Measurements from ENCODE around the gene KRTAP5-10. TPM values are rescaled to one million over a fixed set of nuclear protein-coding genes. Genes with fewer than 3 reads are reported as not detected.
A peak's percentile ranks its signal among the peaks of the same experiment; 100 is the strongest.
"Not testable (repeated sequence)": the region's sequence is repeated elsewhere in the genome, so short reads cannot be mapped to it uniquely, and the experiment has no call there.

Gene KRTAP5-10
- total and polyA plus RNA-seq, 4 donors = 0.18 to 0.24 TPM; not detected in 2

GRCh38 chr11:71555508-71555907 lies 9.9 kb upstream of the KRTAP5-10 start:
- WGBS (ENCODE audit: insufficient coverage) = 96% methylated on average over 11 of the region's 11 CpGs
- Histone ChIP-seq H3K36me3 (ENCODE audit: control insufficient read depth, insufficient read depth, low read length) (no peaks in the 10 kb centered on the region), H3K4me1 (ENCODE audit: control insufficient read depth, insufficient read depth, low read length) (no peaks in the 10 kb centered on the region), H3K27ac (ENCODE audit: low read depth, low read length) (no peak overlapping the region), H3K27me3 (ENCODE audit: control insufficient read depth, insufficient read depth, low read length) (no peaks in the 10 kb centered on the region), H3K9me3 (ENCODE audit: control insufficient read depth, insufficient read depth, low read length) (no peaks in the 10 kb centered on the region), H3K4me3 (ENCODE audit: low read depth, low read length) (no peak overlapping the region)
- DNase-seq (ENCODE audit: low read depth in 4 of 6, low spot score in 6 of 6) = no peak

- 100% methylated on average over 1 of the region's 4 CpGs for WGBS (ENCODE audit: insufficient coverage)
- no peaks in the 10 kb centered on the region for H3K36me3 ChIP-seq (ENCODE audit: control insufficient read depth, insufficient read depth, low read length)
- no peak overlapping the region for H3K4me3 ChIP-seq (ENCODE audit: low read depth, low read length)
- no peak overlapping the region for H3K27ac ChIP-seq (ENCODE audit: low read depth, low read length)
- DNase-seq (ENCODE audit: low read depth in 4 of 6, low spot score in 6 of 6) = no peak
- no peaks in the 10 kb centered on the region for H3K27me3 ChIP-seq (ENCODE audit: control insufficient read depth, insufficient read depth, low read length)
- H3K4me1 ChIP-seq (ENCODE audit: control insufficient read depth, insufficient read depth, low read length) = no peaks in the 10 kb centered on the region
- H3K9me3 ChIP-seq (ENCODE audit: control insufficient read depth, insufficient read depth, low read length) = no peaks in the 10 kb centered on the region
Observed at GRCh38 chr11:71556018-71556417, 9.3 kb upstream of the KRTAP5-10 start.

DNA sequence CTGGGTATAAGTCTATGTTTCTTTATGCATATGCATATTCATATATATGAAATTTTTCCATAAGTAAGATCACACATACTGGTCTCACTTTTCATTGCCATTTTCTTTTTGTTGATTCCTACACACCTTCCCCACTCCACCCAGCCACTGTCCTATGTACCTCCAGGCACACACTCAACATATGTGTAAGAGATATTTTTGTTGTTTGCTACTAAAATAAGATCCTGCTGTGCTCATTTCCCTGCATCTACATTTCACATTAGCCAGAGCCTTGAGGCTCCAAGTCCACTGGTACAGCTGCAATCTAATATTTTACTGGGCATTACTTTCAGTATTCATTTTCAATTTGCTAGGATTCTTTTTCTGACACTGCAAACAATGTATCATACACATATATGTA lies 8.1 kb upstream of the KRTAP5-10 start:
- Histone ChIP-seq H3K27ac (ENCODE audit: low read depth, low read length) (no peak overlapping the region), H3K4me1 (ENCODE audit: control insufficient read depth, insufficient read depth, low read length) (no peaks in the 10 kb centered on the region), H3K27me3 (ENCODE audit: control insufficient read depth, insufficient read depth, low read length) (no peaks in the 10 kb centered on the region), H3K9me3 (ENCODE audit: control insufficient read depth, insufficient read depth, low read length) (no peaks in the 10 kb centered on the region), H3K4me3 (ENCODE audit: low read depth, low read length) (no peak overlapping the region), H3K36me3 (ENCODE audit: control insufficient read depth, insufficient read depth, low read length) (no peaks in the 10 kb centered on the region)
- no peak for DNase-seq (ENCODE audit: low read depth in 4 of 6, low spot score in 6 of 6)

GRCh38 chr11:71558996-71559395 lies 6.4 kb upstream of the KRTAP5-10 start:
- Histone ChIP-seq H3K27me3 (ENCODE audit: control insufficient read depth, insufficient read depth, low read length) (no peaks in the 10 kb centered on the region), H3K27ac (ENCODE audit: low read depth, low read length) (no peak overlapping the region), H3K4me3 (ENCODE audit: low read depth, low read length) (no peak overlapping the region), H3K4me1 (ENCODE audit: control insufficient read depth, insufficient read depth, low read length) (no peaks in the 10 kb centered on the region), H3K36me3 (ENCODE audit: control insufficient read depth, insufficient read depth, low read length) (no peaks in the 10 kb centered on the region), H3K9me3 (ENCODE audit: control insufficient read depth, insufficient read depth, low read length) (no peaks in the 10 kb centered on the region)
- 100% methylated on average over 1 of the region's 1 CpG for WGBS (ENCODE audit: insufficient coverage)
- peak in 1 of 6 donors; percentile 27 for DNase-seq (ENCODE audit: low read depth in 4 of 6, low spot score in 6 of 6)

GRCh38 chr11:71562120-71562519 lies 3.2 kb upstream of the KRTAP5-10 start:
- Histone ChIP-seq H3K27me3 (ENCODE audit: control insufficient read depth, insufficient read depth, low read length) (no peaks in the 10 kb centered on the region), H3K4me1 (ENCODE audit: control insufficient read depth, insufficient read depth, low read length) (peaks cover 10% of the 10 kb centered on the region), H3K4me3 (ENCODE audit: low read depth, low read length) (no peak overlapping the region), H3K36me3 (ENCODE audit: control insufficient read depth, insufficient read depth, low read length) (no peaks in the 10 kb centered on the region), H3K27ac (ENCODE audit: low read depth, low read length) (no peak overlapping the region), H3K9me3 (ENCODE audit: control insufficient read depth, insufficient read depth, low read length) (no peaks in the 10 kb centered on the region)
- DNase-seq (ENCODE audit: low read depth in 4 of 6, low spot score in 6 of 6) = no peak

DNA sequence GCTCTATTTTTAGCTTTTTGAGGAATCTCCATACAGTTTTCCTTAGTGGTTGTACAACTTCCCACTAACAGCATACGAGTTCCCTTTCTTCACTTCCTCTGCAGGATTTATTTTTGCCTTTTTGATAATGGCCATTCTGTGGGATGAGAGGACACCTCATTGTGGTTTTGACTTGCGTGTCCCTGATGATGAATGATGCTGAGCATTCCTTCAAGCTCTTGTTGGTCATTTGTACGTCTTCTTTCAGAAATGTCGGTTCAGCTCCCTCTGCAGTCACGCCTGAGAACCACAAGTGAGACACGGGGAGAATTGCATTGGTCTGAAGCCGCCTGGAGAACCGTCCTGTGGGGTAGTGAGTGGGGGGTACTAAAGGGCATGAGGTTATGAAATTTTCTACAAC lies 2.0 kb upstream of the KRTAP5-10 start:
- Histone ChIP-seq H3K27me3 (ENCODE audit: control insufficient read depth, insufficient read depth, low read length) (no peaks in the 10 kb centered on the region), H3K4me3 (ENCODE audit: low read depth, low read length) (no peak overlapping the region), H3K27ac (ENCODE audit: low read depth, low read length) (no peak overlapping the region), H3K4me1 (ENCODE audit: control insufficient read depth, insufficient read depth, low read length) (peaks cover 10% of the 10 kb centered on the region), H3K36me3 (ENCODE audit: control insufficient read depth, insufficient read depth, low read length) (no peaks in the 10 kb centered on the region), H3K9me3 (ENCODE audit: control insufficient read depth, insufficient read depth, low read length) (no peaks in the 10 kb centered on the region)
- 24% methylated on average over 8 of the region's 8 CpGs for WGBS (ENCODE audit: insufficient coverage)
- peak in 2 of 6 donors; percentile 16 to 38 for DNase-seq (ENCODE audit: low read depth in 4 of 6, low spot score in 6 of 6)

- Histone ChIP-seq H3K27me3 (ENCODE audit: control insufficient read depth, insufficient read depth, low read length) (no peaks in the 10 kb centered on the region), H3K27ac (ENCODE audit: low read depth, low read length) (no peak overlapping the region), H3K4me3 (ENCODE audit: low read depth, low read length) (no peak overlapping the region), H3K9me3 (ENCODE audit: control insufficient read depth, insufficient read depth, low read length) (no peaks in the 10 kb centered on the region), H3K36me3 (ENCODE audit: control insufficient read depth, insufficient read depth, low read length) (no peaks in the 10 kb centered on the region), H3K4me1 (ENCODE audit: control insufficient read depth, insufficient read depth, low read length) (peaks cover 10% of the 10 kb centered on the region)
- 100% methylated on average over 2 of the region's 4 CpGs for WGBS (ENCODE audit: insufficient coverage)
- no peak for DNase-seq (ENCODE audit: low read depth in 4 of 6, low spot score in 6 of 6)
Observed at GRCh38 chr11:71564430-71564829, 933 bp upstream of the KRTAP5-10 start.

- Histone ChIP-seq H3K9me3 (ENCODE audit: control insufficient read depth, insufficient read depth, low read length) (no peaks in the 10 kb centered on the region), H3K4me3 (ENCODE audit: low read depth, low read length) (no peak overlapping the region), H3K36me3 (ENCODE audit: control insufficient read depth, insufficient read depth, low read length) (no peaks in the 10 kb centered on the region), H3K4me1 (ENCODE audit: control insufficient read depth, insufficient read depth, low read length) (peaks cover 10% of the 10 kb centered on the region), H3K27ac (ENCODE audit: low read depth, low read length) (no peak overlapping the region), H3K27me3 (ENCODE audit: control insufficient read depth, insufficient read depth, low read length) (no peaks in the 10 kb centered on the region)
- no peak for DNase-seq (ENCODE audit: low read depth in 4 of 6, low spot score in 6 of 6)
- WGBS (ENCODE audit: insufficient coverage) = 75% methylated on average over 8 of the region's 10 CpGs
Observed at GRCh38 chr11:71566081-71566620, 788 bp downstream of the KRTAP5-10 start.

DNA sequence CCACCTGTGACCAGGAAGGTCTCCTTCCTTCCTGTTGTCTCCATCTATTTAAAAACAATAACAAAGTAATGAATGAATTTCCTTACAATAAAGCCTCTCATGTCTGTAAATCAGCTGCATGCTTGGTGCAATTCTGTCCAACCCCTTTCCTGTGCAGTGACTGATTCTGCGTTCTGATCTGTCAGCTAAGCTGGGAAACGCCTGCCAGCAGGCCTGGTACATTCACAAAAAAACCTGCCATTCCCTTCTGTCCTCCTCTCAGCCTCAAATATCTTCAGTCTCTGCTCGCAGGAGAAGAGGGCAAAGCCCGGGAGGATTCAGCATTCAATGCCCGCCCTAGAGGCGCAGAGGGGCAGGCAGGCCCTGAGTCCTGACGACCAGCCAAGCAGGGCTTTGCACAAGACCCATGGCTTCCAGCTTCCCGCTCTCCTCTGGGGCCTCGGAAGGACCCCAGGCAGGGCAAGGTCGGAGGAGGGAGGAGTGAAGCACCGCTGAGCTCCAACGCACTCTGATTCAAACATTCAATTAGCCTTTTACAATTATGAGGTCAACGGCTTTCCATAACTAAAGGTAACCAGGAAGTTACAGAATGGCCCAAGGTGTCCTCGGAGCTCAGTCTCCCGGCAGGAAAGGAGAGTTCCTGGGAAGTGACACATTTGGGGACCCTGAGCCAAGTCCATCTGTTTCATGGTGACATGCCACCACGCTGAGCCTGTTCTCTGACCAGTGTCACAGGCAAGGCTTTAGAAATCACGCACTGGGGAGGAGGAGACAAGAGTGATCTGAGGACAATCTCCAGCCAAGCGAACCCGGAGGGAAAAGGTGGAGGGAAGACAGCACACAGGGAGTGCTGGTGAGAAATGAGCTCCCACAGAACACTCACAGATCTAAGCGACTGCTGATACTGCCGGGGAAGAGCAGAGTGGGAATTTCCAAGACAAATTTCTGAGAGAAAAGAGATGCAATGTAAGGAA lies 1.6 kb downstream of the KRTAP5-10 start:
- H3K27ac ChIP-seq (ENCODE audit: low read depth, low read length); H3K36me3 ChIP-seq (ENCODE audit: control insufficient read depth, insufficient read depth, low read length); DNase-seq (ENCODE audit: low read depth in 4 of 6, low spot score in 6 of 6); H3K27me3 ChIP-seq (ENCODE audit: control insufficient read depth, insufficient read depth, low read length); H3K4me3 ChIP-seq (ENCODE audit: low read depth, low read length); H3K9me3 ChIP-seq (ENCODE audit: control insufficient read depth, insufficient read depth, low read length): not testable (repeated sequence)
- H3K4me1 ChIP-seq (ENCODE audit: control insufficient read depth, insufficient read depth, low read length) = peaks cover 10% of the 10 kb centered on the region
- 54% methylated on average over 9 of the region's 21 CpGs for WGBS (ENCODE audit: insufficient coverage)

DNA sequence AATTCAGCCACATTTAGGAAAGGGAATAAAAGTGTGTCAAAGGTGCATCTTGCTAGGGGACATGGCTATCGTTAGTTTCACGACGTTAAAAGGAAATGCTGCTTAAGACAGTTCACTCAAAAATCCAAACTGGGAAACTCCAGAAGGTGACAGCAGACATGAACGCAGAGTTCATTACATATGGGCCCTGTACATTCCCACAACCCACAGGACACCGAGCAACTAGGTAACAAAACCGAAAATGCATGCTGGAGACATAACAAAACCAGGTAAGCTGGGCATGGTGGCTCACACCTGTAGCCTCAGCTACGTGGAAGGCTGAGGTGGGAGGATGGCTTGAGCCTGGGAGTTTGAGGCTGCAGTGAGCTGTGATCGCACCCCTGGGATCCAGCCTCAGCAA lies 2.3 kb downstream of the KRTAP5-10 start:
- DNase-seq (ENCODE audit: low read depth in 4 of 6, low spot score in 6 of 6) = peak in 1 of 6 donors; percentile 50
- 86% methylated on average over 2 of the region's 8 CpGs for WGBS (ENCODE audit: insufficient coverage)
- peaks cover 10% of the 10 kb centered on the region for H3K4me1 ChIP-seq (ENCODE audit: control insufficient read depth, insufficient read depth, low read length)
- H3K4me3 ChIP-seq (ENCODE audit: low read depth, low read length); H3K27ac ChIP-seq (ENCODE audit: low read depth, low read length); H3K36me3 ChIP-seq (ENCODE audit: control insufficient read depth, insufficient read depth, low read length); H3K9me3 ChIP-seq (ENCODE audit: control insufficient read depth, insufficient read depth, low read length); H3K27me3 ChIP-seq (ENCODE audit: control insufficient read depth, insufficient read depth, low read length): not testable (repeated sequence)
